H9 (cell line): ENCODE data around the gene GSAP. TPM values are rescaled to one million over a fixed set of nuclear protein-coding genes. Genes with fewer than 3 reads are reported as not detected.

Experiments
- DNase-seq: peaks from one replicate; pipeline ENCODE4 v3.0.0-alpha.2; 2017
- H2AFZ ChIP-seq: one replicate; pipeline ENCODE4 v1.6.1; 2013; ENCODE audit warnings: mild to moderate bottlenecking, low read length, control low read depth, moderate library complexity
- H2AK5ac ChIP-seq: 2 replicates; pipeline ENCODE4 v1.6.1; 2013; ENCODE audit warnings: low read length, control low read depth, mixed read lengths; ENCODE audit not compliant: insufficient read length
- H2BK120ac ChIP-seq: one replicate; pipeline ENCODE4 v1.6.1; 2013; ENCODE audit warnings: low read depth, mild to moderate bottlenecking, low read length, control low read depth, inconsistent platforms; ENCODE audit not compliant: poor library complexity, severe bottlenecking
- H2BK12ac ChIP-seq: 2 replicates; pipeline ENCODE4 v1.6.1; 2013; ENCODE audit warnings: low read length, control low read depth, mixed read lengths, low read depth; ENCODE audit not compliant: insufficient read length
- H2BK15ac ChIP-seq: 2 replicates; pipeline ENCODE4 v1.6.1; 2013; ENCODE audit warnings: low read depth, low read length, control low read depth
- H2BK20ac ChIP-seq: one replicate; pipeline ENCODE4 v1.6.1; 2013; ENCODE audit warnings: low read depth, mild to moderate bottlenecking, low read length, control low read depth, inconsistent platforms; ENCODE audit not compliant: poor library complexity, severe bottlenecking
- H2BK5ac ChIP-seq: 2 replicates; pipeline ENCODE4 v1.6.1; 2013; ENCODE audit warnings: low read length, control low read depth, mixed read lengths; ENCODE audit not compliant: insufficient read length
- H3K14ac ChIP-seq: 2 replicates; pipeline ENCODE4 v1.6.1; 2013; ENCODE audit warnings: low read length, control low read depth; ENCODE audit not compliant: insufficient read depth
- H3K18ac ChIP-seq: 2 replicates; pipeline ENCODE4 v1.6.1; 2013; ENCODE audit warnings: low read depth, mild to moderate bottlenecking, mixed read lengths, low read length, control low read depth; ENCODE audit not compliant: insufficient read length
- H3K23ac ChIP-seq: 2 replicates; pipeline ENCODE4 v1.6.1; 2013; ENCODE audit warnings: low read length, control low read depth, mixed read lengths, low read depth; ENCODE audit not compliant: insufficient read length
- H3K23me2 ChIP-seq: 2 replicates; pipeline ENCODE4 v1.6.1; 2013; ENCODE audit warnings: low read depth, mild to moderate bottlenecking, mixed read lengths, low read length, control low read depth; ENCODE audit not compliant: insufficient read length, poor library complexity, severe bottlenecking
- H3K27ac ChIP-seq: 2 replicates; pipeline ENCODE4 v1.5.1; 2013; ENCODE audit warnings: low read length, control low read depth, mixed read lengths, low read depth; ENCODE audit not compliant: insufficient read length
- H3K27me3 ChIP-seq: 2 replicates; pipeline ENCODE4 v1.6.1; 2013; ENCODE audit warnings: low read length, control low read depth, inconsistent platforms; ENCODE audit not compliant: insufficient read depth
- H3K4ac ChIP-seq: 2 replicates; pipeline ENCODE4 v1.6.1; 2013; ENCODE audit warnings: low read depth, mild to moderate bottlenecking, control low read depth, inconsistent platforms, low read length, moderate library complexity
- H3K4me1 ChIP-seq: 2 replicates; pipeline ENCODE4 v1.6.1; 2013; ENCODE audit warnings: low read length, control low read depth, inconsistent platforms; ENCODE audit not compliant: insufficient read depth
- H3K4me2 ChIP-seq: 2 replicates; pipeline ENCODE4 v1.6.1; 2013; ENCODE audit warnings: low read length, control low read depth, mixed read lengths; ENCODE audit not compliant: insufficient read length, insufficient read depth
- H3K56ac ChIP-seq: 2 replicates; pipeline ENCODE4 v1.6.1; 2013; ENCODE audit warnings: low read depth, mild to moderate bottlenecking, mixed read lengths, low read length, control low read depth; ENCODE audit not compliant: insufficient read length
- H3K79me1 ChIP-seq: 2 replicates; pipeline ENCODE4 v1.6.1; 2013; ENCODE audit warnings: low read depth, mild to moderate bottlenecking, moderate library complexity, low read length, control low read depth, inconsistent platforms; ENCODE audit not compliant: insufficient read depth, poor library complexity, severe bottlenecking
- H3K79me2 ChIP-seq: 2 replicates; pipeline ENCODE4 v1.6.1; 2013; ENCODE audit warnings: low read length, control low read depth, inconsistent platforms; ENCODE audit not compliant: insufficient read depth
- H3K9ac ChIP-seq: 2 replicates; pipeline ENCODE4 v1.6.1; 2013; ENCODE audit warnings: low read length, control low read depth, mixed read lengths; ENCODE audit not compliant: insufficient read length; ENCODE audit errors: extremely low read depth
- H3K9me3 ChIP-seq: one replicate; pipeline ENCODE4 v1.6.1; 2013; ENCODE audit warnings: low read depth, low read length, inconsistent platforms; ENCODE audit not compliant: control insufficient read depth
- H3T11ph ChIP-seq: one replicate; pipeline ENCODE4 v1.6.1; 2013; ENCODE audit warnings: mild to moderate bottlenecking, low read length, control low read depth, inconsistent platforms
- H4K20me1 ChIP-seq: one replicate; pipeline ENCODE4 v1.6.1; 2013; ENCODE audit not compliant: control insufficient read depth, insufficient read length, insufficient read depth
- H4K5ac ChIP-seq: 2 replicates; pipeline ENCODE4 v1.6.1; 2013; ENCODE audit warnings: low read depth, mild to moderate bottlenecking, mixed read lengths, low read length, control low read depth; ENCODE audit not compliant: insufficient read length
- H4K8ac ChIP-seq: replicated peaks from 2 replicates; pipeline ENCODE4 v1.6.1; 2013; ENCODE audit warnings: low read length, control low read depth, mixed read lengths, low read depth; ENCODE audit not compliant: insufficient read length
- H4K91ac ChIP-seq: 2 replicates; pipeline ENCODE4 v1.6.1; 2013; ENCODE audit warnings: low read depth, mild to moderate bottlenecking, moderate library complexity, mixed read lengths, low read length, control low read depth; ENCODE audit not compliant: insufficient read length
- H3K27ac Mint-ChIP-seq, 3 experiments: 2 replicates in 2 of 3; 3 replicates in 1 of 3; pipeline ENCODE4 v1.8.0; 2020 to 2021; ENCODE audit warnings: mixed read lengths in 3 of 3, mild to moderate bottlenecking in 1 of 3, moderate library complexity in 1 of 3
- H3K27me3 Mint-ChIP-seq: 2 replicates; pipeline ENCODE4 v1.8.0; 2021; ENCODE audit warnings: low read depth, mild to moderate bottlenecking, moderate library complexity, mixed read lengths
- H3K36me3 Mint-ChIP-seq, 3 experiments: 2 replicates in 2 of 3; 3 replicates in 1 of 3; pipeline ENCODE4 v1.8.0; 2020 to 2021; ENCODE audit warnings: low read depth in 3 of 3, mixed read lengths in 3 of 3; ENCODE audit not compliant: insufficient read depth in 1 of 3
- H3K4me1 Mint-ChIP-seq, 2 experiments: 2 replicates each; pipeline ENCODE4 v1.8.0; 2020; ENCODE audit warnings: mixed read lengths in 2 of 2
- H3K4me3 Mint-ChIP-seq, 2 experiments: 2 replicates in 1 of 2; 3 replicates in 1 of 2; pipeline ENCODE4 v1.8.0; 2020 to 2021; ENCODE audit warnings: mild to moderate bottlenecking in 2 of 2, mixed read lengths in 2 of 2, moderate library complexity in 1 of 2
- H3K9me3 Mint-ChIP-seq, 2 experiments: 2 replicates in 1 of 2; 3 replicates in 1 of 2; pipeline ENCODE4 v1.8.0; 2020; ENCODE audit warnings: mild to moderate bottlenecking in 2 of 2, mixed read lengths in 2 of 2, moderate library complexity in 1 of 2
- WGBS: extraction: QIAGEN DNeasy Blood & Tissue Kit; methylation state at CpG from one replicate; pipeline ENCODE4 v1.1.7; 2013; ENCODE audit warnings: missing lambda C conversion rate, low lambda C conversion rate, mixed read lengths; ENCODE audit not compliant: insufficient read length; ENCODE audit errors: extremely low coverage; 5-methylcytosine and 5-hydroxymethylcytosine counted together
- total RNA-seq: library from RNA; stranded (reverse); gene quantifications from 2 replicates; pipeline ENCODE4 v1.2.1, GENCODE V29; 2021
- TF ChIP-seq, protein P1 (sequence below): fragments of 200-600 bp; sonication (generic); conservative IDR thresholded peaks from 3 replicates; pipeline ENCODE4 v1.8.0; 2021; ENCODE audit warnings: antibody characterized with exemption, mild to moderate bottlenecking

The GSAP gene
- total RNA-seq, 1 experiment from 2014 or later = 1.9 TPM

DNA sequence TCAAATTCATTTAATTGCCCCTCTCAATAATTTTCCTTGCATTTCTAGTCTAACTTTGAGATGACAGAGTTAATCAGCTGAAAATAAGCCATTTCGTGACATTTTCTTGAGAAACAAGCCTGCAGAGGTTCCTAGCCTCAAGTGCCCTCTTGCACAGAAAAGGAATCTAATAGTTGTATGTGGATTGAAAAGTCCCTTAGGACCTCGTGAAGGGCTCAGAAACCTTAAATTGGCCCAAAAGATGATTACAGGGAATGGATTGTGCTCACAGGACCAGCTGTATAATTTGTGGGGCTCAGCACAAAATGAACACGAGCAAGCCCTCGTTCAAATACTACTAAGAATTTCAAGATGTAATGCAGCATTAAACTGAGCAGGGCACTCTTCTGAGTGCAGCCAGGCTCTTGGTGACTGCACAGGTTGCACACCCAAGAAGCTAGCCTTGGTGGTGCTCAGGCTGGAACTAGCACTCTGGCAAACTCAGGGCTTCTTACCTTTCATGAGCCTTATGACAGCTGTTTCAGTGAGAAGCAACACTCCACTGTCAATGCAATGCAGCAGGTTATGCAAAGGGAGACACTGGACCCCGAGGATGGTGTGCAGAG lies 102.2 kb downstream of the GSAP start:
- Histone ChIP-seq H3K23me2 (no peaks in the 10 kb centered on the region), H3K14ac (no peak overlapping the region), H3T11ph (no peak overlapping the region), H4K5ac (no peak overlapping the region), H3K56ac (no peak overlapping the region), H3K4me2 (no peak overlapping the region), H2BK15ac (no peak overlapping the region), H2BK12ac (no peak overlapping the region), H4K91ac (no peak overlapping the region), H2BK120ac (no peak overlapping the region), H4K8ac (no peak overlapping the region), H3K9ac (no peak overlapping the region), H4K20me1 (no peaks in the 10 kb centered on the region), H3K27me3 (no peaks in the 10 kb centered on the region), H3K27ac (no peak overlapping the region), H3K23ac (no peak overlapping the region), H3K4ac (no peak overlapping the region), H2BK20ac (no peak overlapping the region), H3K18ac (no peak overlapping the region), H3K79me1 (no peaks in the 10 kb centered on the region), H3K4me1 (no peaks in the 10 kb centered on the region; the same call in 1 of the 2 replicates), H2BK5ac (no peak overlapping the region), H3K79me2 (no peaks in the 10 kb centered on the region), H2AK5ac (no peak overlapping the region), H3K9me3 (no peaks in the 10 kb centered on the region), H2AFZ (no peak overlapping the region)
- no peaks in the 10 kb centered on the region for H3K9me3 Mint-ChIP-seq
- H3K36me3 Mint-ChIP-seq = no peaks in the 10 kb centered on the region
- H3K4me3 Mint-ChIP-seq = no peak overlapping the region
- no CpG with 5 or more reads among the region's 5 CpGs for WGBS
- DNase-seq = no peak
- H3K27ac Mint-ChIP-seq = no peak overlapping the region
- H3K4me1 Mint-ChIP-seq = peaks cover 10 to 14% of the 10 kb centered on the region in 2 experiments
- TF ChIP-seq, protein P1, sequence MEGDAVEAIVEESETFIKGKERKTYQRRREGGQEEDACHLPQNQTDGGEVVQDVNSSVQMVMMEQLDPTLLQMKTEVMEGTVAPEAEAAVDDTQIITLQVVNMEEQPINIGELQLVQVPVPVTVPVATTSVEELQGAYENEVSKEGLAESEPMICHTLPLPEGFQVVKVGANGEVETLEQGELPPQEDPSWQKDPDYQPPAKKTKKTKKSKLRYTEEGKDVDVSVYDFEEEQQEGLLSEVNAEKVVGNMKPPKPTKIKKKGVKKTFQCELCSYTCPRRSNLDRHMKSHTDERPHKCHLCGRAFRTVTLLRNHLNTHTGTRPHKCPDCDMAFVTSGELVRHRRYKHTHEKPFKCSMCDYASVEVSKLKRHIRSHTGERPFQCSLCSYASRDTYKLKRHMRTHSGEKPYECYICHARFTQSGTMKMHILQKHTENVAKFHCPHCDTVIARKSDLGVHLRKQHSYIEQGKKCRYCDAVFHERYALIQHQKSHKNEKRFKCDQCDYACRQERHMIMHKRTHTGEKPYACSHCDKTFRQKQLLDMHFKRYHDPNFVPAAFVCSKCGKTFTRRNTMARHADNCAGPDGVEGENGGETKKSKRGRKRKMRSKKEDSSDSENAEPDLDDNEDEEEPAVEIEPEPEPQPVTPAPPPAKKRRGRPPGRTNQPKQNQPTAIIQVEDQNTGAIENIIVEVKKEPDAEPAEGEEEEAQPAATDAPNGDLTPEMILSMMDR = no peak
- H3K27me3 Mint-ChIP-seq = no peaks in the 10 kb centered on the region; the same call in 1 of the 2 replicates
